ENCODE results near the gene LRRC3B. TPM values are rescaled to one million over a fixed set of nuclear protein-coding genes. Genes with fewer than 3 reads are reported as not detected.

Gene LRRC3B
- total RNA-seq, result 7.8 TPM

GRCh38 chr3:26622621-26623418, at the start of gene LRRC3B:
Gene LRRC3B, plus strand, starts transcription at chr3:26622772. Its CDS starts 86,901 bp downstream, at chr3:26709673.

